Endodermal cell (in vitro differentiated cells): Measurements from ENCODE around the gene ZFYVE21. TPM values are rescaled to one million over a fixed set of nuclear protein-coding genes. Genes with fewer than 3 reads are reported as not detected.

Experiments
- DNase-seq: peaks from one replicate; pipeline ENCODE4 v3.0.0-alpha.2; 2017
- H3K27ac ChIP-seq: 2 replicates; pipeline ENCODE4 v1.5.1; 2013; ENCODE audit warnings: mild to moderate bottlenecking, low read depth, low read length, moderate library complexity
- H3K27me3 ChIP-seq: 2 replicates; pipeline ENCODE4 v1.6.1; 2013; ENCODE audit warnings: mild to moderate bottlenecking, low read length, moderate library complexity; ENCODE audit not compliant: insufficient read depth, control insufficient read depth, poor library complexity, severe bottlenecking
- H3K36me3 ChIP-seq: 2 replicates; pipeline ENCODE4 v1.7.0; 2013; ENCODE audit warnings: mild to moderate bottlenecking, low read length, moderate library complexity; ENCODE audit not compliant: control insufficient read depth, insufficient read depth
- H3K4me1 ChIP-seq: one replicate; pipeline ENCODE4 v1.7.0; 2013; ENCODE audit warnings: low read length; ENCODE audit not compliant: control insufficient read depth, insufficient read depth
- H3K4me3 ChIP-seq: 2 replicates; pipeline ENCODE4 v1.5.1; 2013; ENCODE audit warnings: mild to moderate bottlenecking, low read length, moderate library complexity
- H3K9ac ChIP-seq: 2 replicates; pipeline ENCODE4 v1.6.1; 2013; ENCODE audit warnings: mild to moderate bottlenecking, low read length, moderate library complexity; ENCODE audit not compliant: poor library complexity, severe bottlenecking; ENCODE audit errors: extremely low read depth
- H3K9me3 ChIP-seq: 2 replicates; pipeline ENCODE4 v1.6.1; 2013; ENCODE audit warnings: mild to moderate bottlenecking, low read length, moderate library complexity; ENCODE audit not compliant: control insufficient read depth
- H3K27ac Mint-ChIP-seq: 2 replicates; pipeline ENCODE4 v1.8.0; 2020; ENCODE audit warnings: mixed read lengths
- H3K27me3 Mint-ChIP-seq: 2 replicates; pipeline ENCODE4 v1.8.0; 2021; ENCODE audit warnings: mild to moderate bottlenecking, mixed read lengths; ENCODE audit not compliant: insufficient read depth
- H3K36me3 Mint-ChIP-seq: 2 replicates; pipeline ENCODE4 v1.8.0; 2020; ENCODE audit warnings: low read depth, mixed read lengths
- H3K4me1 Mint-ChIP-seq: 2 replicates; pipeline ENCODE4 v1.8.0; 2020; ENCODE audit warnings: mixed read lengths
- H3K4me3 Mint-ChIP-seq: 2 replicates; pipeline ENCODE4 v1.8.0; 2020; ENCODE audit warnings: mild to moderate bottlenecking, moderate library complexity, mixed read lengths
- H3K9me3 Mint-ChIP-seq: 2 replicates; pipeline ENCODE4 v1.8.0; 2020; ENCODE audit warnings: mild to moderate bottlenecking, mixed read lengths
- CTCF ChIP-seq: fragments of 200-600 bp; sonication (generic); conservative IDR thresholded peaks from 2 replicates; pipeline ENCODE4 v1.5.0; 2021; ENCODE audit warnings: antibody characterized with exemption, mild to moderate bottlenecking
- WGBS, 2 experiments: methylation state at CpG; one replicate each; pipeline versions ENCODE4 v1.1.5 to v1.1.7; 2013; ENCODE audit warnings: missing lambda C conversion rate in 2 of 2, mixed read lengths in 1 of 2; ENCODE audit not compliant: insufficient coverage in 1 of 2, insufficient read length in 1 of 2; 5-methylcytosine and 5-hydroxymethylcytosine counted together
- total RNA-seq, 2 donors: library from RNA; stranded (reverse); fragmentation: NEBNext Ultra II Directional in 1 of 2; extraction: Animal tissue kit (Norgen Biotek cat#: 25700) in 1 of 2; gene quantifications; 2 replicates in 1 of 2; 3 replicates in 1 of 2; pipeline ENCODE4 v1.2.1, GENCODE V29; 2021

The ZFYVE21 gene
- total RNA-seq, 2 donors from 2014 or later = 42.5 to 55.6 TPM

GRCh38 chr14:103721334-103722120, 5.9 kb downstream of the ZFYVE21 start:
- H3K9me3 Mint-ChIP-seq = peaks cover 1% of the 10 kb centered on the region
- H3K27ac Mint-ChIP-seq = no peak overlapping the region
- TF ChIP-seq CTCF = peak; percentile 22
- H3K4me3 Mint-ChIP-seq = no peak overlapping the region
- Histone ChIP-seq H3K36me3 (peaks cover 15% of the 10 kb centered on the region), H3K4me1 (peaks cover 7% of the 10 kb centered on the region), H3K9ac (no peak overlapping the region), H3K27ac (no peak overlapping the region), H3K27me3 (no peaks in the 10 kb centered on the region), H3K9me3 (no peaks in the 10 kb centered on the region), H3K4me3 (no peak overlapping the region)
- H3K36me3 Mint-ChIP-seq = peaks cover 11% of the 10 kb centered on the region
- DNase-seq = no peak
- H3K27me3 Mint-ChIP-seq = no peaks in the 10 kb centered on the region
- WGBS, 2 experiments = 93 to 96% methylated on average over 16 to 25 of the region's 26 CpGs
- H3K4me1 Mint-ChIP-seq = peaks cover 22% of the 10 kb centered on the region

GRCh38 chr14:103723748-103724081, 8.1 kb downstream of the ZFYVE21 start:
- no peak overlapping the region for H3K9ac ChIP-seq
- H3K4me1 ChIP-seq = no peaks in the 10 kb centered on the region
- no peaks in the 10 kb centered on the region for H3K27me3 ChIP-seq
- H3K9me3 ChIP-seq = no peaks in the 10 kb centered on the region
- H3K4me1 Mint-ChIP-seq = peaks cover 9% of the 10 kb centered on the region
- H3K36me3 Mint-ChIP-seq = peaks cover 8% of the 10 kb centered on the region
- H3K27ac ChIP-seq = no peak overlapping the region
- H3K4me3 Mint-ChIP-seq = no peak overlapping the region
- 93 to 100% methylated on average over 3 to 7 of the region's 7 CpGs for WGBS, 2 experiments
- H3K9me3 Mint-ChIP-seq = peaks cover 1% of the 10 kb centered on the region
- peaks cover 11% of the 10 kb centered on the region for H3K36me3 ChIP-seq
- H3K4me3 ChIP-seq = no peak overlapping the region
- H3K27ac Mint-ChIP-seq = no peak overlapping the region
- TF ChIP-seq CTCF = no peak
- no peaks in the 10 kb centered on the region for H3K27me3 Mint-ChIP-seq
- no peak for DNase-seq

- Histone ChIP-seq H3K27me3 (no peaks in the 10 kb centered on the region), H3K36me3 (peaks cover 15% of the 10 kb centered on the region), H3K27ac (no peak overlapping the region), H3K4me3 (no peak overlapping the region), H3K4me1 (peaks cover 2% of the 10 kb centered on the region), H3K9ac (no peak overlapping the region), H3K9me3 (no peaks in the 10 kb centered on the region)
- WGBS, 2 experiments = 94 to 95% methylated on average over 16 to 20 of the region's 20 CpGs
- Mint-ChIP-seq H3K27ac (no peak overlapping the region), H3K4me3 (no peak overlapping the region), H3K4me1 (peaks cover 13% of the 10 kb centered on the region), H3K9me3 (peaks cover 1% of the 10 kb centered on the region), H3K36me3 (peaks cover 11% of the 10 kb centered on the region), H3K27me3 (no peaks in the 10 kb centered on the region)
- no peak for TF ChIP-seq CTCF
- DNase-seq = no peak
These were observed 8.5 kb downstream of the ZFYVE21 start for GRCh38 chr14:103724116-103724515.
